Fibroblast of skin of left quadriceps (primary cell): Measurements from ENCODE around the gene IRAK3.

ENCODE experiments used
- DNase-seq, 2 experiments: peaks; one replicate each; pipeline ENCODE4 v3.0.0-alpha.2; 2013; ENCODE audit warnings: low read depth in 2 of 2

The IRAK3 gene

GRCh38 chr12:66188584-66189485, at the start of gene IRAK3:
Gene IRAK3 (plus strand): TSS chr12:66189214. CDS start chr12:66189300, 86 bp downstream.
- no peak for DNase-seq

GRCh38 chr12:66139328-66139727, 49.7 kb upstream of the IRAK3 start:
- no peak for DNase-seq

GRCh38 chr12:66140731-66141130, 48.3 kb upstream of the IRAK3 start:
- peak in 1 of 2 experiments; percentile 12 for DNase-seq

- DNase-seq: no peak
Measured at GRCh38 chr12:66141299-66141698, 47.7 kb upstream of the IRAK3 start.

GRCh38 chr12:66142826-66143225, 46.2 kb upstream of the IRAK3 start:
- DNase-seq: no peak

- DNase-seq: no peak
Measured at GRCh38 chr12:66143868-66144267, 45.1 kb upstream of the IRAK3 start.

GRCh38 chr12:66144791-66145754, 43.9 kb upstream of the IRAK3 start:
- peak; percentile 34 to 42 for DNase-seq

- no peak for DNase-seq
Measured at GRCh38 chr12:66149702-66150398, 39.2 kb upstream of the IRAK3 start.

- DNase-seq: peak; percentile 9 to 18
Measured at GRCh38 chr12:66152732-66153131, 36.3 kb upstream of the IRAK3 start.

- no peak for DNase-seq
Measured at GRCh38 chr12:66154776-66155175, 34.2 kb upstream of the IRAK3 start.

GRCh38 chr12:66156654-66157053, 32.4 kb upstream of the IRAK3 start:
- no peak for DNase-seq

GRCh38 chr12:66159123-66159522, 29.9 kb upstream of the IRAK3 start:
- no peak for DNase-seq

- DNase-seq: no peak
Measured at GRCh38 chr12:66160704-66161103, 28.3 kb upstream of the IRAK3 start.

- DNase-seq: no peak
Measured at GRCh38 chr12:66162701-66163100, 26.3 kb upstream of the IRAK3 start.

- no peak for DNase-seq
Measured at GRCh38 chr12:66163289-66163688, 25.7 kb upstream of the IRAK3 start.

GRCh38 chr12:66164349-66164821, 24.6 kb upstream of the IRAK3 start:
- DNase-seq: no peak

GRCh38 chr12:66165141-66165540, 23.9 kb upstream of the IRAK3 start:
- no peak for DNase-seq

- DNase-seq: no peak
Measured at GRCh38 chr12:66166561-66166960, 22.5 kb upstream of the IRAK3 start.

- DNase-seq: no peak
Measured at GRCh38 chr12:66168410-66168809, 20.6 kb upstream of the IRAK3 start.

GRCh38 chr12:66169221-66170170, 19.5 kb upstream of the IRAK3 start, which contains the start of gene TMBIM4:
Gene TMBIM4 (minus strand): TSS chr12:66169996. CDS start chr12:66169951, 45 bp downstream.
- DNase-seq: peak; percentile 86 to 87
